ENCODE data around the gene FOCAD.

Gene FOCAD

DNA sequence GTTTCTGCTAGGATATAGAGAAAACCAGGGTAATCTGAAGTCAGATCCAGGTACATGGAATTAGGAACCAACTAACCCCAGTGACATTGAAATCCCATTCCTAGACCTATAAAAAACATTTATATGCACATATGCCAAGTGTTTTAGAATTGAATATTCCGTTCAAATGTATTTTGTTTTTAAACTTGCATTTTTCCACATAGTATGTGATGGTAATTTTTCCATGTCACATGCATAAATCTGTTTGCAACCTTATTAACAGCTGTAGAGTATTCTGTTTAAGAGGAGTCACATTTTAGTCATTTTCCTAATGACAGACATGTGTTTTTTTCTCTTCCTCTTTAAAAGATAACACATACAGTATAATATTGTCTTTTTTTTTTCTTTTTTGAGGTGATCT is 50.2 kb downstream of the FOCAD start:
- DNase-seq (ENCODE audit: low read depth in 2 of 2) = no peak

DNA sequence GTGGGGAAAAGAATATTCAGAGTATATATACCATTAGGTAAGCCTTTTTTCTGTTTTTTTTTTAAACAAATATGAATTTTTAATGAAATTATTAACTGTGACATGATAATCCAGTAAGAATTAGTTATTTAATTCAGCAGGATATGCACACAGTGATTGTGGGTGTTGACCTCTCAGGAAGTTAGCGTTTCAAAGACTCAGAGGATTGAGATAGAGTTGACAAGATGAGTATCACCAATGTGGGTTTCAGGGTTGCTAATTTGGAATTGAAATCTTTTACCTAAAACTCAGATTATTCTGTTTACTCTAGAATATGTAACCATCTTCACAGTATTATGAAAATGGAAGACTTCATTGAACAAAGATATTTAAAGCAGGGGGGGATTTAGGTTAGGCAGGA is 56.2 kb downstream of the FOCAD start:
- no peak for DNase-seq (ENCODE audit: low read depth in 2 of 2)

DNA sequence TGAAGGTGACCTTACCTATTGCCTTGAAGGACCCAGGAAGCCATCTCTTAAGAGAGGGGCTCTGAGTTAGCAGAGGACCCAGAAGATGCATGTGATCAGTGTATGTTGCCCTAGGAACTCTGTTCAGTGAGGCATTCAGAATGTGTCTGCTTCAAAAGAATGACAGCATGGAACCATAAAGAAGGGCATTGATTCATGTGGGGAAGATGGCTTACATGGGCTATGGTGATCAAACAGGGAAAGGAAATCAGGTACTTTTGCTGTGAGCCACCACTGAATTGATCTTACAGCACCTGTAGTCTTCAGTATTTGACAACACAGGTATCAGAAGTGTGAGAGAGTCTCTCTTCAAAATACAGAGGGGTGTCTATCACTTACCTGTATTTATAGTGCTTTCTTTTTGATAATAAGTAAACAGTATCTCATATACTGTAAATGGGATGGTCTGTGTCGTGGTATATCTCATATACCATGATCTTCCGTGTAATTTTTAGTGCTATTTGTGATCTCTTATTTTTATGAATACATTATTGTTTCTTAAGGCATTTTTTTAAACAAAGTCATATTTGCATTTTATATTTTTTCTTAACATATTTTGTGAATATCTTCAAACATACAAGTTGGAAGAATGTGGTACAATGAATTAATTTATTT is 57.0 kb downstream of the FOCAD start:
- no peak for DNase-seq (ENCODE audit: low read depth in 2 of 2)

DNA sequence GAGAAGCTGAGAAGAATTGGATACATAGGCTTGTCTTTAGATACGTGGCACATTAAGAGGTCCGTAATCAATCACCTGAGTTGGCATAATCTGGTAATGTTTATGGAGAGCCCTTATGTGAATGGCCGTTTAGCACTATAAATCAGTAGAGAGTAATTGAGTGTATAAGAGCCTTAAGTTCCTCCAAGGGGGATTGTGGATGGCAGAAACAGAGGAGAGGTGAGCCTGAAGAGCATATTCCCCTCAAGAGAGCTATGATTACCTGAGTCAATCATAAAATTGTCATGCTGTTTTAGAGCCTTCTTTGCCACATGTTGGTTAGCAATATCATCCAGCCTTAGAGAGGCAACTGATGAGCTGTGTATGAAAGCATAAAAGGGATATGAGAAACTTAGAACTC is 58.8 kb downstream of the FOCAD start:
- no peak for DNase-seq (ENCODE audit: low read depth in 2 of 2)

DNA sequence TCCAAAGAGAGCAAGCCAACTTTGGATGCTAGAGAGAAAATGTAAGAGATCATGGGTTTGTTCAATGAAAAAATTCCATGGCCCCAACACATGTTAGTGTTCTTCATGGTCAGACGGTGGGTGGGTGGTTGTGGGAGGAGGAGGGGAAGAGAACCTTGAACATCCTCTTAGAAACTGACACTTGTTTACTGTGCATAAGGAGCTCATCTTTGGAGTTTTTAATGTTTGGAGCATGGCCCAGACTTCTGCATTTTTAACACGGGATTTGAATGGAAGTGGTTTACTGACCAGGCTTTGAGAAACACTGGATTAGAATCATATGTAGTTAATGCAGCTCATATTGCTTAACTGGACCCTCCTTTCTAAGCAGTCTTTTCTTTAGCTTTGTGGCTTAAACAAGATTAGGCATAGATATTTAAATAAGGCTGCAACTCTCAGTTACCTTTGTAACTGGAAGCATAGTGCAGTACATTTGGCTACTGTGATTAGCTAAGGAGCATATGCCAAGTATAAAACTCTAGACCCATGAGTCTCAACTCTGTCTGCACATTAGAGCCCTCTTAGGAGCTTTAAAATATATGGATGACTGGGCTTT is 60.1 kb downstream of the FOCAD start:
- DNase-seq (ENCODE audit: low read depth in 2 of 2) = no peak

DNA sequence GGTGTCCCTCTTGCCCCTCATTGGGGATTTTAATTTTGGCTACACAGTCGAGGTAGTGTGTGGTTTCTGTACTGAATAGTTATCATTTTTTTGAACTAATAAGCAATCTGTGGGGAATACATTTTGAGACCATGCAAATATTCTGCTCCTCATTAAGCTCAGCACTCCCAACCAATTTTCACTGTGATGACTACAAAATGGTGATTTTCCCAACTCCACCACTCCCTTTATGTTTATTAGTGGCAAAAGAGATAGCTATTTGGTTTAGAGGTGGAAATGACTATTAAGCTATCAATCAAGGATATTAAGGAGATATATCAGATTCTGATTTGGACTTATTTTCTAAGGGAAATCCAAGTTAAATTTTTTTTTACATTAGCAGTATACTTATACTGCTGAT is 62.9 kb downstream of the FOCAD start:
- DNase-seq (ENCODE audit: low read depth in 2 of 2) = no peak

DNA sequence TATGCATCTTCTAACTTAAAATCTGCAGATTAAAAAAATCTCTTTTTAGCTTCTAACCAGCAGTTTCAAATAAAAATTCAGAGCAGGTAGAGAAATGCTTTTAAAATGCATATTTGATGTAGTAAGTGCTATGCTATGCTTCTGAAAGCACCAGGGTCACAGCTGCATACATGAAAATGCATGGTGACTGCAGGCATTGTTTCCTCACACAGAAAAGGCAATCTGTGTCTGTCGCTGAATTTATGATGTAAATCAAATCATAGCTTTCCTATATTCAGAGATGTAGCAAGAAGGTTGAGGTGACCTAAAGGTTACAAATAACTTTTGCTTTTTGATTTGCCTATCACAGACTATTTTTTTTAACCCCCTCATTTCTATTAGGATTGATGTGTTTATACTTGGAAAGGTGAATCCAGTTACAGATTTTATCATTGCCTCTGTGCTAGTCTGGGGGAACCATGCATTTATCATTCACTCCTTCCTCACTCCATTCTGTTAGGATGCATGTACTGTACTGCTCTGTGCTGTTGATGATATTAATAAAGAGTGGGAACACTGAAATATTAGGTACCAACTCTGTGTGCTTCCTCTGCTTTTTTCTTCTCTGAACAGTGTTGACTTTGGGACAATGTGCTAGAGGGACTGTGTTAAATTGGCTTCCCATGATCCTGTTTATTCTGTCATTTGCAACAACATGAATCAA is 65.6 kb downstream of the FOCAD start:
- DNase-seq (ENCODE audit: low read depth in 2 of 2) = no peak

DNA sequence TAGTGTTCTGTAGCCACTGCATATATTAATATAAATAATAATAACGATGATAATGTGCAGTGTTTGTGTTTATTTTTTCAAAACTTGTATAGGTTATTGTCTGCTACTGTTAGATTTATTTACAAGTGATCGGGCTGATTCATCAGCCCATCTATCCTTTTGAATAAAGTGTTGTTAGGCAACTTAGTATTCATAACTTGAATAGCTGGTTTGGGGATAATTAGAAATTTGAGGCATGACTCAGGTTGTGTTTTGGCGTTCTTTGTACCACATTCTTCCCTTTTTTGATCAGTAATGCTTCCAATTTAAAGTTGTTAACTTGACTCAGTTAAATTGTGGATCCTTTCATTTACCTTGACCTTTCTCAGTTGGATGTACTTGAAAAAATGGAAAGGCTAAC is 69.7 kb downstream of the FOCAD start:
- no peak for DNase-seq (ENCODE audit: low read depth in 2 of 2)

DNA sequence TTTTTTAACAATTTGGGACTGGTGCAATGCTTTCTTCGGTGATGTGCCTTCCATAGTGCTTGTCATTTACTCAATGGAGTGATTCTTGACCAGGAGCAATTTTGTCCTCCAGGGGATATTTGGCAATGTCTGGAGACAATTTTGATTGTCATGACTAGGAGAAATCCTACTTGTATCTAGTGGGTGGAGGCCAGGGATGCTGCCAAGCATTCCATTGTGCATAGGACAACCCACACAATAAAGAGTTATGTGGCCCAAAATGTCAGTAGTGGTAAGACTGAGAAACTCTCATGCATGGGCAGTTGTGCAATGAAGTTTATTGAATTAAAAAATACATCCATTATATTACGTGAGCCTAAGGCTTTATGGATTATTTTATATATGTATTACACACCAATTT is 70.5 kb downstream of the FOCAD start:
- no peak for DNase-seq (ENCODE audit: low read depth in 2 of 2)

DNA sequence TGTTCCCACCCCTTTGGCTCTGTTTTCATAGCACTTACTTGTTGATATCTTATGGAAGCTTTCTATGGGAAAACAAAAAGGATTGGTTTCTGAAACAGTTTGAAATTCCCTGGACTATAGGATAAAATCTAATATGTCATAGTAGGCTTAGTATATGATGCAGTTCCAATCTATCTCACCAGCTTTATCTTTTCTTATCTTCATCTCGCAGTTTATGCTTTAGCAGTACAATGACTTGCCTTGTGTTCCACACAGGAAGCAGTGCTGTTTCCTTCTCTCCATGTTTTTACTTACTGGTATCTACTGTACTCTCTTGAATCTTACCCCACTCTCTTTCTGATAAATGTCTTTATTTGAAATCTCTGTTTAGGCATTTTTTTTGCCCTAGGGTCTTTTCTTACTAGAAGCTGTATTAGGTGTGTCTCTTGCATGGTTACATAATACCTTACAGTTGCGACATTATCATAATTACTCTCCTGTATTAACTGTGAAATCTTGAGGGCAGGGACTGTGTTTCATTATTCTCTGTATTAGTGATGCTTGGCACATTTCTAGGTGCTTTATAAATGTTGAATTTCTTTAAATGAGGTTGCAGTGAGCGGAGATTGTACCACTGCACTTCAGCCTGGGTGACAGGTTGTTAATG is 76.3 kb downstream of the FOCAD start:
- no peak for DNase-seq (ENCODE audit: low read depth in 2 of 2)

DNA sequence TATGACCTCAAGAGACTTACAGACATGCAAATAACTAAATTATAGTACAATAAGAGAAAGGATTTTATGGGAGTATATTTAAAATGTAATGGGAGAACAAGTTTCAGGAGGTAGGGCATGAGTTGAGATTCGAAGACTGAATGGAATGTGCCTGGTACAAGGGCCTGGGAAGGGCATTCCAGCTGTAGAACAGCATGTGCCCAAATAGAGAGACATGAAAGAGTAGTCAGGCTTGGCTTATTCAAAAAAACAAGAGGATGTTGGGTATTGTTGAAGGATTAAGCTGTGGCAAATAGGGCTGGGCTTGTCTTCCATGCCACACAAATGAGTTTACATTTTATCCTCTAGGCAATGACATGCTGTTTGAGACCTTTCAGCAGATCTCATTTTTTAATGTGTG is 86.9 kb downstream of the FOCAD start:
- no peak for DNase-seq (ENCODE audit: low read depth in 2 of 2)

DNA sequence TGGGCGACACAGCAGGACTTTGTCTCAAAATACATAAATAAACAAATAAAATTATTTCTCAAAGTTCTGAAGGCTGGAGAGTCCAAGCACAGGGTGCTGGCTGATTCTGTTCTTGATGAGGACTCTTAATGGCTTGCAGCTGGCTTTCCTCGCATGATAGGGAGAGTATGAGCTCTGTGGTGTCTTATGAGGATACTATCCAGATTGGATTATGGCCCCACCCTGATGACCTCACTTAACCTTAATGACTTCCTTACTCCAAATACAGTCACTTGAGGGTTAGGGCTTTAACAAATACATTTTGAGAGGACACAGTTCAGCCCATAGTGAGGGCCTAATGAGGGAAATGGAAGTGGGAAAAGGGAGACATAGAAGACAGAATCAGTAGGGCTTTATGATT is 87.7 kb downstream of the FOCAD start:
- DNase-seq (ENCODE audit: low read depth in 2 of 2) = no peak

DNA sequence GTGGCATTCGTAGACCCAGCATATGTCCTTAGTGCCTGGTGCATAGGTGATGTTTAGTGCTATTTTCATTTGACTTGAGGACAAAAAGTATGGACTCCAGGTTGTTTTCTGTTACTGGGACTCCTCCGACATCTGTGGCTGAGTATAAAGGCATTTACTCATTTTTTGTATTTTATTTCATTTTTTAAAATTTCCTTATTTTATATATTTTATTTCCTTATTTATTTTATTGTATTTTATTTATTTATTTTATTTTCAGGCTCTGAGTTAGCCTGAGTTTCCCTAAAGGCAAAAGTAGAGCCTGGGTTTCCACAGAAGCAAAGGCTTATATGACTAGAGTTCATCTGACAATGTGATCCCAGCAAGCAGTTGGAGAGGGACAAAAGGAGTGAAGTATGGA is 91.6 kb downstream of the FOCAD start:
- DNase-seq (ENCODE audit: low read depth in 2 of 2) = no peak

DNA sequence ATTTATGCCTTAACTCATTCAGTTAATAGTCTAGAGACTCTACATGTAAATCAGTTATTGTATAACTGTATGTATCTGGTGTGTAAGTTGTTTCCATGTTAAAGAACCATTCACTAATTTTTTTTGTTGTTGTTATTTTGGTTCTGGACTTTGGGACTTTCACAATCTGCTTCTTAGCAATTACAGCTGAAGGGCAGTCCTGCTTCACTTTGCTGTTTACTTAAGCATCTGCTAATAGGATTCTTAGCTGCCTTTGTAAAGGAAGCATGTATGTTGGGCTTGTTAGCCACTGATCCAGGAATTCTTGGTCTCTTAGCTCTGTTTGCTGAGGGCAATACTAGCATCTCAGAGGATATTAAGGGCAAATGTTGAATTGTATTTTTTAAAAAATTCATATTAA is 97.0 kb downstream of the FOCAD start:
- DNase-seq (ENCODE audit: low read depth in 2 of 2) = no peak

DNA sequence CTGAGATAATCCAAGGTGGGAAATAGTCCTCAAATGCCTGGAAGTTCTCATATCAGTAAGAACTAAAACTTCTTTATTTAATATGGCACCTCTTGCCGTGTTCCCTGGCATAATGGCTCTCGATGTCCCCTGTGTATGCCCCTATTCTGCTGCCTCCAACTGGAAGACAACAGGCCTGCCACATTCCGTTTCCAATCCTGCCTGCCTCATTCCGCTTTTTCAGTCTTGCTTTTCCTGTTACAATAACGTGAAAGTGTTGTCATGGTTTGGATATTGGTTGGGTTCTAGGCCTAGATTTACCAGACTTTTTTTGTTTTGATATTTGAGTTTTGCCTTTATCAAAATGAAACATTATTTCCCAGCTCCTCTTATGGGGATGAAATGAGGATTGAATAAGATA is 98.2 kb downstream of the FOCAD start:
- no peak for DNase-seq (ENCODE audit: low read depth in 2 of 2)

DNA sequence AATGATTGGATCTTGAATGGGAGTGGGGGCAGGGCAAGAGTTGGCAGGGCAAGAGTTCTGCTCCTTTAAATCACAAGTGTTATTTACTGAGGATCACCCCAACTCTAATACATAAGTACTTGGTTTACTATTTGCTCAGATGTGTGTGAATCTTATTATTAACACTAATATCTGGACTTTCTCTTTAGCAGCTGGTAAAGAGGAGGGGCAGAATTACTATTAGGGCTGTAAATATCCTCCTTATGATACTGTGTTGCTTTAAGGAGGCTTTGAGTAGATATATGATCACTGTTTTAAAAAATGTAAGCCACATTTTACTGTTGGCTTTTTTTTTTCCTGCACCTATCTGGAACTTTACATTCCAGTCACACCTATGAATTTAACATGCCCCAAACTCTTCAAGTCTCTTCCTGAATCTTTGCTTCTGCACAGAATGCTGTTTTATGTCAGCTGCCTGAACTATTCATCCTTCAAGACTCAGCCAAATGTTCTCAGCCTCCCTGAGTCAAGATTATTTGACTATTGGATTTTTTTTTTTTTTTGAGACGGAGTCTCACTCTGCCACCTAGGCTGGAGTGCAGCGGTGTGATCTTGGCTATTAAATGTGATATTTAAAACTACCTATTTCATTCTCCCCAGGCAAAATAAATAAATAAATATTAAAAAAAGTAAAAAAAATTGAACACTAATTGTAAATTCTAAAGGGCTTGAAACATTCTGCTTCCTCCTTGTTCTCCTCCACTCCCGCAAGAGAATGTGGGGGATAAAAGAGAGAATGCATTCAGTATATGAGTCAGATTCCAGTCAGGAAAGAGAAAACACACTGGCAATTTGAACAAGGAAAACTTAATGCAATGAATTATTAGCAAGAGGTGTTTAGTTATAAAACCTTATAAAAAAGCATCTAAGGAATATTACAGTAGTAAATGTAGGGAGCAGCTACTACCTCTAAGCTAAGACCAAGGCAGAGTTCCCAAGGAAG is 99.3 kb downstream of the FOCAD start:
- no peak for DNase-seq (ENCODE audit: low read depth in 2 of 2)

DNA sequence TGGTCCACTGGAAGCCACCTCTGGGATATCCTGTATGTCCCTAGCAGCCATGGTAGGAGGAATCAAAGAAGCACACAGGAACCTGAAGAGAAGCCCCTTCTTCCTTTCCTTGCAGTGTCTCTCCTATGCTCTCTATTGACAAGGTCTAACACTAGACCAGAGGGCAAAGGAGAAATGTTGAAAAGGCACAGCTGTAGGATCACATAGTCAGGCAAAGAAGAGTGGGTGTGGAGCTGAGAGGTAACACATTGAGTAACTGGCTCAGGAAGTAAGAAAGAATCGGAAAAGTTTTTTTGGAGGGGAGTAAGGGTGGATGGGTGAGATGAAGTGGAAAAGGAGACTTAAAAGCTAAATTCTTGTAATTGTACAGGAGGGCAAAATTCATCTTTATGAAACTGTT is 100.1 kb downstream of the FOCAD start:
- DNase-seq (ENCODE audit: low read depth in 2 of 2) = no peak

DNA sequence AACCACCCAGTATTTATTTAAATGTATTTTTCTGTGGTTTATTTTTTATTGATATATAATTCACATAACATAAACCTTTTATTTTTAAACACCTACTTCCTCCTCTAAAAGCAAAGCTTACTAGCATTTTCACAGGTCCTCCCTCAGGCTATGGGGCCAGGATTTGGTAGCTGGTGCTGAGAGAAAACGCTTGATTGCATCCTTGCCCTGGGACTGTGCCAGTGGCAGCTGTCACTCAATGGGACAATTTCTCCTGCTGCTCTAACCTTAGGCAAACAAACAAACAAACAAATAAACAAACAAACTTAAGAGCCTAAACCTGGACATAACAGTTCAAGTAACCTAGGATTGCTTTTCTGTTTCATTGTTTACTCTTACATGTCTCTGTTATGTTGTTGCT is 102.7 kb downstream of the FOCAD start:
- no peak for DNase-seq (ENCODE audit: low read depth in 2 of 2)

DNA sequence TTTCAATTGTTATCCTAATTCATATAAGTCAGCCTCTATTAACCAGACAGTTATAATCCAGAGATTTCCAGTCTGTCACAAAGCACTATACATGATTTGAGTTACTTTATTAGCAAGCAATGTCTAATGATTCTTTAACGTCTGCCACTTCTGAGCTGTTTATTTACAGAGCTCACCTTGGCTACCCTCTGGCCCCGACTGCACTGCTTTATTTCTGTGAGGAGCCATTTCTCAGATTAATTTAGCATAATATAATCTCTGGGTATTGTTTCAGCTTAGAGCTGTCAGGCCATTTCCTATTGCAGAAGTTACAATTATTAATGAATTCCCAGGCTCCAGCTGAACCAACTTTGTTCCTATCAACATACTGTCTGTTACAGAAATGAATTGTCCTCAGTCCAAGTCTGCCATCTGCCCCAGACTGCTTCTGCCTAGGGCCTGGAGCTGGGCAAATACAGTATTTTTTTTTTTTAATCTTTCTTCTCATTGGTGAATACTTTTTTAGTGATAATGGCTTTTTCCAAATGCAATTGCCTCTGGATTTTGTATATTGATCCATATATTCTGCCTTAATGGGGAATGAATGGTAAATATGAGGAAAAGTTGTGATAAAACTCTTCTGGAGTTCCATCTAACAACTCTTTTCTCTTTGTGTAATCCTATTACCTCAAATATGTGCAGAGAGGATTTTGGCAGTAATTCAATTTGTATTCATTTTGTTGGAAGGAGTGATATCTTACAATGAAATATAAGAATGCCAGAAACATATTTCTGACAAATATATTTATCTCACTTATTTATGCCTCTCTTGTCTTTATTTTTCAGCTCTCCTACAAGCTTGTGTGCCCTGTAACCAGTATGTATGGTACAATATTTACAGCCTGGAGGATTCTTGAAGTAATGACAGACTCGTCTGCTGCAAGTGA is 104.7 kb downstream of the FOCAD start:
- no peak for DNase-seq (ENCODE audit: low read depth in 2 of 2)

DNA sequence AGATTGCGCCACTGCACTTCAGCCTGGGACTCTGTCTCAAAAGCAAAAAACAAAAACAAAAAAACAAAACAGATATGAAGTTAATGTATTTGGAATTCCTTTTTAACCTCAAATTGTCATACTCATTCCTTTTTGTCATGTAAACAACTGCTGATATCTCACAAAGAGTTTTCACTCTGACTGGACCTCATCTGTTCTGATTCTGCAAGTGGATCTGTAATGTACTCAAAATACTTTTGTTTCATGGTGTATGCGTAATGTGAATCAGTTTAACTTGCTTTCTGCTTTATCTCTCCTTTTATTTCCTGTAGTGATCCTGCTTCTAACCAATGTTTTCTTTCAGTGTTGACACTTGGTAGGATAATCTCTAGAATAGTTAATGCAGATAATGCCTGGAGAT is 106.7 kb downstream of the FOCAD start:
- DNase-seq (ENCODE audit: low read depth in 2 of 2) = no peak

DNA sequence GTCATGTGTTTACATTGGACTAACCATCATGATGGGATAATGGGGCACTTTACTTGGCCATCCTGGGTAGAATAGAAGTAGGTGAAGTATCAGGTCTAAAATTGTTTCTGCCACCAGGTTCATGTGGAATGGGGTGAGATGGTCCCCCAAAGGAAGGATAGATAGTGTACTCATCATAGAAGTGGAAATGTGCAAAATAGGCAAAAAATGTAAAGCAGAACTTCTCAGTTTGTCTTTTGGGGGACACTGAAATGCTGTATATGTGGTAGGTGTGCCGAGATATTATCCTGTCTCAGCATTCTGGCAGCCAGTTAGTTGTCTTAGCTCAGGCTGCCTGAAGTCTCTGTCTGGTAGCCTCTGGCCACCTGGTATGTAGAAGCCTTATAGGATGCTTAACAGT is 107.6 kb downstream of the FOCAD start:
- DNase-seq (ENCODE audit: low read depth in 2 of 2) = no peak
